GDM1 (cell line): Measurements from ENCODE around the gene CPNE4.

Experiments used
- DNase-seq: peaks from one replicate; lab custom pipeline; 2025; lab: John Stamatoyannopoulos, UW

The CPNE4 gene

DNA sequence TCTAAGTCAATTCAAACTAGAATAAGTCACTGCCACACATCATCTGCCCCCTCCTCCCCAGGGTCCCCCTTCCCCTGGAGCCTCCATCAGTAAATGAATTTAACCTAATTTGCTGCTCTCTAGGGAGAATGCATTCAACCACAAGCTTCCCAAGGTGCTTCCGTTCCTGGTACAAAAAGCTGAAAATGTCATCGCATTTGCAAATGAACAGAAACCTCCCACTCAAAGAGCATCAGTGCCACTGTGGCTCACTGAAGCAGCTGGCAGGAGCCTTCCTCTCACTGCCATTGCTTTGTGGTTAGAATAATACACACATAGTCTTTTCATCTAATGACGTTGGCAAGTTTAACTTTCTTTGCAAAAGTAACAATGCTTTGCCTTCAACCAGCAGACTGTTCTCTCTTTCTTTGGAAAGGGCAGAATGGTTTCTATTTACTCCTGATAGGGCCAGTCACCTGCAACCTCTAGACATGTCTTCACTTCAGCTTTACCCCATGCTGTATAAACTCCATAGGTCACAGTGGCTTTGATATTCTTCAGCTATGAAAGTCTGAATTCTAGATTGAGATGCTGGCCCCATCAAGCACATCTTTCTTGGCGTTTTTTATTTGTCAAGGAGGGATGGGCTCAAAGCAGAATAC lies 238.1 kb downstream of the CPNE4 start:
- peak; percentile 47 for DNase-seq

DNA sequence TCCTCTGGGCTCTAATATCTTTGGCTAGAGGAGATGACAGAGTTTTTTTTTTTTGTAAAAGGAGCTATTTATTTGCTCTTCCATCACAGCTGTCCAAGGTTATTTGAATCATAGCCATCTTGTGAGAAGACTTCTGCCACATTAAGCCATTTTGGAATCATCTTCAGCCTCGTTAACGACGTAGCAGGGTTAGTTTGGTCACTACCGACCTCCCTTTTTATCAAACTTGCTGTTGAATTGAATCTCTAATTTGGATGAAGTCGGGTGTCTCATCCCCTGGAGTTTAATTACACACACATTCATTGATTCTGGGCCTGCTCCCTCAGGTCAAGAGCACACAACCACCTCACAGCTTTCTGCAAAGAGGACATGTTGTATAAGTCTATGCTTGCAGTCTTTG lies 238.7 kb downstream of the CPNE4 start:
- DNase-seq, result no peak

DNA sequence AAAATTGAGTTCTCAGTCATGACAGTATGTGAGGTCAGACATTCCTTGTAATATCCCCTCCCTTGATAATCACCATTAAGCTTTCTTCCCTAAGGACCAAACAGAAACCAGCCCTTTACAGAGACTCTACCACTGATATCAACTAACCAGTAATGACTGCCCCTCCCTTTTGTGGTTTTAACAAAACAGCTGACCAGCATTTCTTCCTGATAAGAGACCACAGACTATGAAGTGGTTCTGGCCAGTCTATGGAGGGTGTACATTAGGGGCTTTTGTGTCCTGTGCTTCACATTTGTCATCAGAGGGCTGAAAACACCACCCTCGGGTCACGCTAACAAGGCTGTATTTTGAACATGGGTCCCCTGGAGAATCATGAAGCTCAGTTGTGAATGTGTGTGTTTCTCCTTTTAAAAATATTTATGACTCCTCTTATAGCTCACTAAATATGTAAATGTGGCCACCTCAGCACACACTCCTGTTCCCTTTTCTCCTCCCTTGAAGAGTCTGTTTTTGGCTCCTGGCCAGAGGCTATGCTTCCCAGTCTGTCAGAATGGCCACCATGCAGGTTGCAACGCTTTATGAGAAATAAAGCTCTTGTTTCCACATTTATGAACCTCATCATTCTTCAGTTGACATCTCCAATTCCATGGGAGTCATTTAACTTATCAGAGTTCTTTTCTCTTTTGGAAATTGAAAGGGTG lies 239.3 kb downstream of the CPNE4 start:
- DNase-seq, result no peak

DNA sequence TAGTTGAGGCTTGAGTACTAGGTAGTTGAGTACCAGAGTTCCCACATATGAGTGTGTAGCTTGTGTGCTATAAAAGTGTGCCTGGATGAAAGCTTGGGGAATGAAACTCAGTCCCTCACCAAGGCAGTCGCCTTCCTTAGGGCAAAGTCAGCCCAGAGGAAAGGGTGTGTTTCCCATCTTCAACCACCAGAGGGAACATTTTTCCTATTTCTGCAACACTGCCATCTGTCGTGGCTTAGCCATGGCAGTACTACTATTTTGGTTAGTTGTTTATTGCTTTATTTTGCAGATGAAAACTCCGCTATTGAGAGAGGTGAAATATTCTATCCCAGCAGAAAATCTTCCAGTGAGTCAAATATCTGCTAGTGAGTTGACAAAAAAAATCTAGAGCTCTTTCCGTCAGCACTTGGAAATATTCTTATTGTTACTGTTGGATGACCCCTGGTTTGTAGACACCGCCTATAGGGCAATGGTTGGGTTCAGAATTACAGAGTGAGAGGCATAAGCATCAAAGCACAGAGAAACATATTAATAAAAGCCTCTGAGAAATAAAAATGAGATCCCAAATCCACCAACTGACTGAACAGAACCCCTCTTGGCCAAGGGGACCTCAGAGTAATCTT lies 239.9 kb downstream of the CPNE4 start:
- DNase-seq, result no peak

DNA sequence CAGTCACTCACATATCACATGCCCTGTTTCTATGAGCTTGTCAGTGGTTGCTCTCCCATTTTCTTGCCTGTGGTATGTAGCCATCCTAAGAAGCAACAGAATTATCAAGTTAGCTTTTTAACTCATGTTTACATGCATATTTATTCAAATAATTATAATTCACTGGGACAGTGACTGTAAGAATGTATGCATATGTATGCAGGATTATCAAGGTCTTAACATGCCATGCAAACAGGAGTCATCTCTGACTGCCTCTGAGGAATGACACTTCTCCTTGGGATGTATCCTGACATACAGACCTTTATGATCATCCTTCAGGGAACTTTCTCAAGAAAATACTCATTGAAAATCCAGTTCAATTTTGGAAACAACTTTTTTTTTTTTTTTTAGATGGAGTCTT lies 240.9 kb downstream of the CPNE4 start:
- no peak for DNase-seq

DNA sequence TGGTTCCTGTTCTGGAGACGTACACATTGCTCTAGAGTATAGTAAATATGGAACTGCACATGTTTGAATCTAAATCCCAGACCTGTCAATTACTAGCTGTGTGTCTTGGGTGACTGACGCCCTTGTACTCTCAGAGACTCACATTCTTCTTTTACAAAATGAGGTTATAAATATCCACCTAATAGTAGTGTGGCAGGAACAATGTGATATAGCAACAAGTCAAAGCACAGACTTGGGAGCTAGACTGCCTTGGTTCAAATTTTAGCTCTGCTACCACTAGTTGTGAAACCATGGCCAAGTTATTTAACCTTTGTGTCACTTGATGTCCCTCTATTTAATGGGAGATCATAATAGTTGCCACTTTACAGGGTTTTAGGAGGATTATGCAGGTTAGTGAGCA lies 245.6 kb downstream of the CPNE4 start:
- no peak for DNase-seq

DNA sequence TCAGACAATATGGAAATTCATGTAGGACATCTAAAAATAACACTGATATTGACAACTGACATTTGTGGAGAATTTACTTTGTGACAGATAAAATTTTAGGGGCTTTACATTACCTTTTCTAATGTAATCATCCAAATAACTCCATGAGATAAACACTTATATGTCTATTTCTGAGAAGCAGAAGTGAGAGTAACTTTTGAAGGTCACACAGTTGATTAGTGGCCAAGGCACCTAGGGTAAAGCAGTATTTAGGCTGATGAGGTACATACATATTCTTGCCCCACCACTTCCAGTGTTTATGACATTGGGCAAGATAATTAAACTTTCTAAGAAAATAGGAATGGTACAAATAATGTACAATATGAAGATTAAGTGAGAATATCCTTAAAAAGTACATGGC lies 248.4 kb downstream of the CPNE4 start:
- DNase-seq, result no peak

DNA sequence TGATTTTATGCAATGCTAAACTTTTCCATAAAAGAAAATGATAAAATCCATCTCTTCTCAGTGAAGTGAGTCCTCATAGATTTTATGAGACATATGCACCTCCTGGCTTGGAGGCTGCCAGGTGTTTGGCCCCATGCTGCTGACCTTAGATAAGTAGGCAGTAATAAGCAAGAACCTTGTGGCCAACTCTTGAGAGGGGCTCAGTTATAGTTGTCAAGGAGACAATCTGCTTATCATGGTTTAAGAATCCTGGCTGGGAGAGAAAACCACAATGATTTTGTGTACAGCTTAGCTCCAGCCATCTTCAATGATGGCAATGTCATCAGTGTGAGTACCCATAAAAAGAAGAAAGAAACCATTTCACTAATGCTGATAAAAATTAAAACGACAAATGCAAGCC lies 252.1 kb downstream of the CPNE4 start:
- no peak for DNase-seq

DNA sequence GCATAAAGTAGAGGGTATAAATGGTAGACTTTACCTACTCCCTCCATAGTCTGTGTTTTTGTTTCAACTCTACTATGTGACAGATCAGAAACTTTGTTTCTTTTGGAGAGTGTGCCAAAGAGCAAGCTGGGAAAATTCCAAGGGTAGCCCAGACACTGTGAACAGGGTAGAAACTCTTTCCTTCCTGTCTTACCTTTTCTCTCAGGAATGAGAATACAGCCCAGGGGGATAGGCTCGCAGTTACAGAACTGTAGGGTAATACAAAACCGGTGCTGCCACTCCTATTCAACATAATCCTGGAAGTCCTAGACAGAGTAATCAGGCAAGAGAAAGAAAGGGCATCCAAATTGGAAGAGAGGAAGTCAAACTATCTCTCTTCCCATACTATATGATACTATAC lies 256.3 kb downstream of the CPNE4 start:
- DNase-seq, result no peak

DNA sequence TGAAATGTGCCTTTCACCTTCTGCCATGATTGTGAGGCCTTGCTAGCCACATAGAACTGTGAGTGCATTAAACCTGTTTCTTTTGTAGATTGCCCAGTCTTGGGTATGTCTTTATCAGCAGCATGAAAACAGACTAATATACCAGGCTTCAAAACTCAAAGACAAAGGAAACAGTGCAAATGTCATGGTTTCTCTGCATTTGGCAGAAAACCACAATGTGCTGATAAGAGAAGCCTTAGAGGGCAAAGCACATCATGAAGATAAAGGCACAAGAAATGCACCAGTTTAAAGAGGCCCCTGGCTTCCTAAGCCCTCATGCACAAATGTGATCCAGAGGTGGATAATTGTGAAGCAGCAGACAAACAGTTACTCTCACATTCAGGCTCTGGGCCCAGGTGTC lies 259.2 kb downstream of the CPNE4 start:
- no peak for DNase-seq

DNA sequence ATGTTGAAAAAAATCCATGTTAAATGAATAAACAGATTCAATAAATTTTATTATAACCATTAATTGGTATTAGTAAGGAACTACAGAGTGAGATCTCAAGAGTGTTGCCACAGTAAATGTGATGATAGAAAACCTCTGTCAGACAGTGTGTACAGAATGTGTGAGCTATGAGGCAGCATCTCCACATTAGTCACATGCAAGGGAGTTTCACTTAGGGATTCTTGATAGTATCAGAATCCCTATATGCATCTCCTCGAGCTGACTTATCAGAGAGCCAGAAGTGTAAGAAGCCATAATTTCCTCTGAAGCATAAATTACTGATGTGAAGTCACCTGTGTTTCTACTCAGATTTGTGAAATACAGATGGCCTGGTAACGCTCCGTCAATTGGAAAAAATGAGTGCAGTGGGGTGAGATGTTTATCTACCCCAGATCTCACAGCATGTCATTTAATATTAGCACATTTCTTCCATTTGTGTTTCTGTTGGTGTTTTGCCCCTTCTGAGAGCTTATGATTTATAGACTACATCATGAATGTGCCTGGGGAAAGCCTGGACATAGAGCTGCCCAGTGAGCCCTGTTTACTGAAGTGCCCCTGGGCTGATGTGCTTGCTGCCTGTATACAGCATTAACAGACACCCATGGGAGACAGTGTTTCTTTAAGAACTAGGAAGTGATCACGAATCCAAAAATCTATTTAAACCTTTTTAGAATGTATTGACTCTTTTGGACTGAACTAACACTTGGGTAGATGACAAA lies 262.4 kb downstream of the CPNE4 start:
- no peak for DNase-seq

DNA sequence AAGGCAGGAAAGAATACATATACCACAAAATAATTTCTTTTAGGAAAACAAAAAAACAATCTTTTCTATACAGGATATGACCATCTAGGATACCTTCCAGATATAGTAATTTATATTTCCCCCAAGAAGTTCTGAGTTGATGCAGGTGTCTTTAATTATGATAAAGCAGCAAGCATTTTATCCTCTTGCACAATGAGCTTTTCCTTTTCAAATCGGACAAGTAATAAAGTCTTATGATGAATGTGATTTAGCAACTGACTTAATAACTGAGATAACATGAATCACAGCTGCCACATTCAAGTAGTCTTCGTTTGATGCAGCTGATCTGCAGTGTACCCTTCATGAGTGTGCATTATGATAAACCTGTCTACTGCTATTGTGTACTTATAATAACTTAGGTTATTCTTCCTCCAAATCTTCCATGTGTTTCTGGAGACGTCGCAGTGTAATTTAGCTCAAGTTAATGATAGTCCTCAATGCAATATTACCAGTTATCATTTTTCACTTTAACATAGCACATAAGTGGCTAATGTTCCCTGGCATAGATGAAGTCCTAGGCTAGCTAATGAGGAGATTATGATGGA lies 271.7 kb downstream of the CPNE4 start:
- DNase-seq, result no peak

DNA sequence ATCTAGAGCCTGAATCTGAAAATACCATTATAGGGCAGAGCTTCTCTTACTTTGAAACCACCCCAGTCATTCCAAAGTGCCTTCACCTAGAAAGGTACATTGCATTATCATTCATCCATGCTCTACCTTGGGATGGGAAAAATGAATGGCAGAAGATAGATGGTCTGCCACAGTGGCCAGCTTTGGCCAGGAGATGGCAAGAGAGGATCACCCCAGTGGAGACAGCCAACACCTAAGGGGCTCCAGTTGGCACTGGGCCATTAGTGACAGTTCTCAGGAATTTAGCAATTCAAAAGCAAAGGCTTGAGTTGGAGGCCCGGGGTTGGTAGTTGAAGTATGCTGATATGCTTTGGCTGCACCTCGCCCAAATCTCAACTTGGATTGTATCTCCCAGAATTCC lies 278.4 kb downstream of the CPNE4 start:
- no peak for DNase-seq

DNA sequence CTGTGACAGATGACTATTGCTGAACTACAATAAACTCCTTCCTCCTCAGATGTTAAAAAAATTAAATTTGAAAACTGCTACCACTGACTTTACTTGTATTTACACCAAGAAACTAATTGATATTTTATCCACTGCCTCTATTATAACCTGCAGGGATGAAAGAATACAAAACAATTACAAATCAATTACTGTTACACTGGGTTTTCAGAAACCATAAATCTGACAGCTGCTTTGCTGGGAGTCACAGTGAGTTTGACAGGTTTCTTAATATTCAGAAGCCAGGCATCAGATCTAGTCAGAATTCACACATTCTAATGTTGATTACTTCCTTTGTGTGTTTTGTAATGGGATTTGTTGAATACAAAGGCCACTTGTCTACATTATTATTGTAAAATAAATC lies 279.4 kb downstream of the CPNE4 start:
- no peak for DNase-seq

DNA sequence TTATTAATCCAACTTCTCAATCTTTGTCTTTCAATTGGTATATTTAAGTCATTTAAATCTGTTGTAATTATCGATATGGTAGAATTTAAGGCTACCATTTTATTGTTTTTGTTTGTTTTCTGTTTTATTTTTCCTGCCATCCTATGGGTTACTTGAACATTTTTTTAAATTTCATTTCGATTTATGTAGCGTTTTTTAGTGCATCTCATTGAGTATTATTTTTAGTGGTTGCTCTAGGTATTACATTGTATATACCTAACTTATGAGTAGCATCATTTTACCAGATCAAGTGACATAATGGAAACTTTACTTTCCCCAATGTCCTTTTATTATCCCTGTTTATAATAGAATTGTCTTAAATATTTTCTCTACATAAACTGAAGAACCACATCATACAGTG lies 284.6 kb downstream of the CPNE4 start:
- no peak for DNase-seq

DNA sequence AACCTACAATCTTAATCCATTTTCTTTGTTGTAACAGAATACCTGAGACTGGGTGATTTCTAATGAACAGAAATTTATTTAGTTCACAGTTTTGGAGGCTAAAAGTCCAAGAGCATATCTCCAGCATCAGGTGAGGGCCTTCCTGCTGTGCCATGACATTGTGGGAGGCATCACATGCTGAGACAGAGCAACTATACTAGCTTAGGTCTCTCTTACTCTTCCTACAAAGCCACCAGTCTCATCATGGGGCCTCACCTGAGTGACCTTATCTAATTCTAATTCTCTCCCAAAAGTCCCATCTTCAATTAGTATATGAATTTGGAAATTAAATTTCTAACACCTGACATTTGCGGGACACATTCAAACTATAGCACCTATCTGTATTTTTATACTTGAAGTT lies 285.0 kb downstream of the CPNE4 start:
- no peak for DNase-seq

DNA sequence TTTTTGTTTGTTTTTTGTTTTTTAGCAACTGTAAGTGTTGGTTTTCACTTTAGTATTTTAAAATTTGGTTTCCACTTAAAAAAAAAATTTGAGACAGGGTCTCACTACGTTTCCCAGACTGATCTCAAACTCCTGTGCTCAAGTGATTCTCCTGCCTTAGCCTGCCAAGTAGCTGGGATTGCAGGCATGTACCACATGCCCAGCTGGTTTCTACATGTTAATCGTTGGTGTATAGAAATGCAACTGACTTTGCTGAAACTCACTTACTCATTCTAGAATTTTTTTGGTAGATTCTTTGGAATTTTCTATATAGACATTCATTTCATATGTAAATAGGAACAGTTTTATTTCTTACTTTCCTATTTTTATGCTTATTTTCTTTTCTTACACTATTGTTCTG lies 287.3 kb downstream of the CPNE4 start:
- DNase-seq, result no peak

DNA sequence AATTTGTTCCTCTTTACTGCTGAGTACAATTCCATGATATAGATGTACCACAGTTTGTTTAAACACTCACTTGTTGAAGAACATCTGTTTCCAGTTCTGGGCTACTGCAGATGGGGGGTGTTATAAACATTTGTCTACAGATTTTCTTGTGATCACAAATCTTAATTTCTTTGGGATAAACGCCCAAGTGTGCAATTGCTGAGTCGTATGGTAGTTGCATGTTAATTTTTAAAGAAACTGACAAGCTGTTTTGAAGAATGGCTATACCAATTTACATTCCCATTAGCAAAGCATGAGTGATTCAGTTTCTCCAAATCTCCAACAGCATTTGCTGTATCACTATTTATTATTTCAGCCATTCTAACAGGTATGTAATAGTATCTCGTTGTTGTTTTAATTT lies 290.0 kb downstream of the CPNE4 start:
- no peak for DNase-seq

DNA sequence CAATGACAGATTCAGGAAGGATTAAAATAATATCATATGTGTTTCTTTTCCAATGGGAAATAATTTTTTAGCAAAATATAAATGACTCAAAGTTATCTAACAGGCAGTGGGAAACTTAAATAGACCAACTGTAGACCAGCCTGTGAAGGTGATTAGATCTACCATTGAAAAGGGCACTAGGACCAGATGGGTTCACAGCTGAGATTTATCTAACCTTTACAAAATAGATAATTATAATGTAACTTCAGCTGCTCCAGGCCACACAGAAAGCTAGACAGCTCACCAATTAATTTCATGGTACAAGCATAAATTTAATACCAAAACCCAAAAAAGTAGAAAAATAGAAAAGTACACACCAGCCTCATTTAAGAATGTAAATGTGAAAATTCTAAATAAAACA lies 291.7 kb downstream of the CPNE4 start:
- DNase-seq, result no peak

DNA sequence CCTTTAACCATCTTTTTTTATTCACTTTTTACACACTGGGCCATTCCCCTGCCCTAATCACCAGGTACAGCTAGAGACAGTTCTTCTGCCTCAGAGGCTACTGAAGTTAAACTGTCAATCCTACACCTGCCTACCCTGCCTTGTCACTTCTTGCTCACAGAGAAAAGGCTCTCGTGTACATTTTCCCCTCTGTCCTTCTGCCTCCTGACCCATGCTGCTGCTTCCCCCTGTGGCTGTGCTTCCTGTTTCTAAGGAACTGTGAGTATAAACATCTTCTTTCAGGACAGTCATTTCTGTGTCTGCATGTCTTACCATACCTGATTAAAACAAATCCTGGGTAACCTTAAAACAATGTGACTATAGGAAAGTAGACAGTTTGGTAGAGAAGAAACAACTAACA lies 295.6 kb downstream of the CPNE4 start:
- no peak for DNase-seq

DNA sequence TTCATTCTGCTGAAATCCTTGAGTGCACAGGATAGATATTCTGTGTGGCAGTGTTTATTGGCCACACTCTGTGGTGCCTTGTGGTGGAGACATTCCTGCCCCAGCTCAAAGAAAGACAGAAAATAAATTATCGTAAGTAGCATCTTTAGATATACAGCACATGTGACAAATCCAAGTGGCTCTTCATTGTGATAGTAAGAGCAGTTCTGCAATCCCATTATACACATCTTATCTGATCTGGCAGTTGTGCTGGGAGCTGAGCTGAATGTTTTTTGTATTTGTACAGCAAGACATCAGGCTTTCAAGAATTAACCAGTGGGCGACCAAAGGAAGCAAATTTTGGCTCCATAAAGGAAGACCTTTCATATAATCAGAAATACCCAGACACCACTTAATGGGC lies 296.7 kb downstream of the CPNE4 start:
- no peak for DNase-seq

DNA sequence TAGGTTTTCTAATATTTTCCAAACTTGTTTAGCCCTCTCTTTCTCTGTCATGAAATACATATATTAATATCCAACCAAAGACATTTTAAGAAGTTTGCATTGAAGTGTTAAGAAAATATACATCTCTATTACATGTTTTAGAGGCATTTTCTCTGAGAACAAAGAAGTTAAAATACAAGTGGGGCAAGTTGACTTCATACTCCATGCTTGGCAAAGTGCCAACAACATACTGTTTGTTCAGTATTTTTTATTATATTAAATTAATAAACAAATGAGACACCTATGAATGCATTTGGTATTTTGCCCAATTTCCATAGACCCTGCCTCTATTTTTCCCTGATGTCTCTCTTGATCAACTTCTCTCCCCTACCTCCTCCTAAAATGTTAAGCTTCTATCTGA lies 299.3 kb downstream of the CPNE4 start:
- no peak for DNase-seq

DNA sequence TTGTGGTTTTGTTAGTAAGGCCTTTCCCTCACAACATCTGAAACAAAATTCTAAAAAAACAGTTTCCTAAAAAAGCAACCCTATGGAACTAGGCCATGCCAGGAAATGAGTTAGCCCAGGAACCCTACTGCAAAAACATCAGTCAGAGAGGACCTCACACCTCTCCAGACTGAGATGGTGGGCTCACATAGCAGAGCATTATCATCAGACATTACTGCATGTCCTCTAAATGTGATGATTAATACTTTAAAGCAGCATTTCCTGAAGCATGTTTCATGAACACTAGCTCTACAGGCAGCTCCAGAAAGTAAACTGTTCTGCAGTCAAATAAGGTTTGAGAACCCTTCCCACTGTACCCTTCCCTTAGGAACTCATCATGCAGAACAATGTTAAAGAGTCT lies 299.7 kb downstream of the CPNE4 start:
- no peak for DNase-seq
